GM23338 (cell line): Measurements from ENCODE around the gene TOMM40. TPM values are rescaled to one million over a fixed set of nuclear protein-coding genes. Genes with fewer than 3 reads are reported as not detected.

Experiments used
- ATAC-seq: fragments of 200-7000 bp; cut with Tn5 transposase; 3 replicates; pipeline ENCODE4 v1.9.1; 2020
- DNase-seq: peaks from one replicate; pipeline ENCODE4 v3.0.0-alpha.2; 2015; ENCODE audit warnings: low spot score
- H2AFZ ChIP-seq: fragments of 200-600 bp; sonication (generic); 2 replicates; pipeline ENCODE4 v1.8.0; 2016; ENCODE audit warnings: antibody characterized with exemption, mild to moderate bottlenecking, moderate library complexity
- H3F3A ChIP-seq: fragments of 200-600 bp; sonication (generic); replicated peaks from 2 replicates; pipeline ENCODE4 v1.8.0; 2017; ENCODE audit warnings: antibody characterized with exemption, mixed run types, low read depth
- H3K27ac ChIP-seq: fragments of 200-600 bp; sonication (generic); 2 replicates; pipeline ENCODE4 v1.6.1; 2016; ENCODE audit warnings: low read depth
- H3K27me3 ChIP-seq: fragments of 200-600 bp; sonication (generic); 2 replicates; pipeline ENCODE4 v1.8.0; 2016; ENCODE audit warnings: mild to moderate bottlenecking, mixed run types, moderate library complexity; ENCODE audit not compliant: insufficient read depth
- H3K36me3 ChIP-seq: fragments of 200-600 bp; sonication (generic); 2 replicates; pipeline ENCODE4 v1.8.0; 2016; ENCODE audit warnings: mild to moderate bottlenecking; ENCODE audit not compliant: insufficient read depth
- H3K4me1 ChIP-seq: fragments of 200-600 bp; sonication (generic); 2 replicates; pipeline ENCODE4 v1.8.0; 2016; ENCODE audit warnings: mild to moderate bottlenecking, moderate library complexity; ENCODE audit not compliant: insufficient read depth
- H3K4me2 ChIP-seq: fragments of 200-600 bp; sonication (generic); 2 replicates; pipeline ENCODE4 v1.7.1; 2017; ENCODE audit warnings: mixed run types
- H3K4me3 ChIP-seq: fragments of 200-600 bp; sonication (generic); 2 replicates; pipeline ENCODE4 v1.6.1; 2016; ENCODE audit warnings: mixed run types
- H3K79me2 ChIP-seq: fragments of 200-600 bp; sonication (generic); replicated peaks from 2 replicates; pipeline ENCODE4 v1.8.0; 2017; ENCODE audit warnings: mild to moderate bottlenecking; ENCODE audit not compliant: insufficient read depth
- H3K9me2 ChIP-seq: fragments of 200-600 bp; sonication (generic); 2 replicates; pipeline ENCODE4 v1.8.0; 2017; ENCODE audit not compliant: insufficient read depth
- H4K20me1 ChIP-seq: fragments of 200-600 bp; sonication (generic); replicated peaks from 2 replicates; pipeline ENCODE4 v1.8.0; 2017; ENCODE audit warnings: mild to moderate bottlenecking; ENCODE audit not compliant: insufficient read depth
- H3K27ac Mint-ChIP-seq: 2 replicates; pipeline ENCODE4 v1.8.0; 2020; ENCODE audit warnings: inconsistent platforms, mild to moderate bottlenecking, moderate library complexity, mixed read lengths
- H3K27me3 Mint-ChIP-seq: 3 replicates; pipeline ENCODE4 v1.8.0; 2022; ENCODE audit warnings: low read depth, mild to moderate bottlenecking, moderate library complexity, mixed read lengths, inconsistent platforms; ENCODE audit not compliant: insufficient read depth, poor library complexity
- H3K36me3 Mint-ChIP-seq: 3 replicates; pipeline ENCODE4 v1.8.0; 2021; ENCODE audit warnings: low read depth, mild to moderate bottlenecking, inconsistent platforms, moderate library complexity, mixed read lengths
- H3K4me1 Mint-ChIP-seq: 3 replicates; pipeline ENCODE4 v1.8.0; 2020; ENCODE audit warnings: mild to moderate bottlenecking, inconsistent platforms, mixed read lengths
- H3K4me3 Mint-ChIP-seq: 3 replicates; pipeline ENCODE4 v1.8.0; 2021; ENCODE audit warnings: moderate library complexity, mild to moderate bottlenecking, inconsistent platforms, mixed read lengths
- H3K9me3 Mint-ChIP-seq: 3 replicates; pipeline ENCODE4 v1.8.0; 2020; ENCODE audit warnings: moderate library complexity, mild to moderate bottlenecking, inconsistent platforms, mixed read lengths
- CREB1 ChIP-seq: fragments of 250-450 bp; sonication (Bioruptor Pico); IDR thresholded peaks from 2 replicates; pipeline ENCODE4 v1.5.0; 2020; ENCODE audit warnings: low read depth, mild to moderate bottlenecking, moderate library complexity
- EZH2 ChIP-seq: fragments of 200-600 bp; sonication (generic); IDR thresholded peaks from one replicate; pipeline ENCODE4 v1.8.0; 2017; ENCODE audit warnings: antibody characterized with exemption, mild to moderate bottlenecking, low read depth; ENCODE audit not compliant: unreplicated experiment
- EZH2phosphoT487 ChIP-seq: fragments of 200-600 bp; sonication (generic); IDR thresholded peaks from one replicate; pipeline ENCODE4 v1.8.1; 2018; ENCODE audit warnings: antibody characterized with exemption; ENCODE audit not compliant: unreplicated experiment
- JUNB ChIP-seq: IDR thresholded peaks from one replicate; pipeline ENCODE4 v1.6.1; 2016; ENCODE audit warnings: antibody characterized with exemption; ENCODE audit not compliant: unreplicated experiment
- POLR2AphosphoS5 ChIP-seq: IDR thresholded peaks from 2 replicates; pipeline ENCODE4 v1.6.1; 2016; ENCODE audit warnings: antibody characterized with exemption, low read depth
- STAT1 ChIP-seq: IDR thresholded peaks from one replicate; pipeline ENCODE4 v1.6.1; 2016; ENCODE audit warnings: antibody characterized with exemption; ENCODE audit not compliant: unreplicated experiment
- ZNF331 ChIP-seq: fragments of 250-450 bp; sonication (Bioruptor Pico); IDR thresholded peaks from 2 replicates; pipeline ENCODE4 v1.5.0; 2020; ENCODE audit warnings: low read depth, mild to moderate bottlenecking, moderate library complexity
- polyA plus RNA-seq: library from polyadenylated mRNA; unstranded; fragments of >200 nt; fragmentation: Nextera tagmentation; extraction: Ambion mirVana; gene quantifications from 2 replicates; pipeline ENCODE4 v1.2.1, GENCODE V29; 2016
- total RNA-seq: library from RNA; depleted of rRNA; stranded (reverse); fragments of >200 nt; shearing (Covaris generic); gene quantifications from 2 replicates; pipeline ENCODE4 v1.2.3, GENCODE V29; 2014
- TF ChIP-seq, protein P1 (sequence below), 2 experiments: fragments of 200-600 bp in 1 of 2; sonication (generic) in 1 of 2; conservative IDR thresholded peaks; 2 replicates each; pipeline versions ENCODE4 v1.5.1 to v1.6.1; 2016 to 2017; ENCODE audit warnings: antibody characterized with exemption in 2 of 2, low read depth in 2 of 2, mild to moderate bottlenecking in 2 of 2, moderate library complexity in 1 of 2
- TF ChIP-seq, protein P2 (sequence below): IDR thresholded peaks from 2 replicates; pipeline ENCODE4 v1.6.1; 2016; ENCODE audit warnings: antibody characterized with exemption
- TF ChIP-seq, protein P3 (sequence below): fragments of 250-450 bp; sonication (Bioruptor Pico); IDR thresholded peaks from 2 replicates; pipeline ENCODE4 v1.5.0; 2020; ENCODE audit warnings: mild to moderate bottlenecking, moderate library complexity
- TF ChIP-seq, protein P4 (sequence below): IDR thresholded peaks from one replicate; pipeline ENCODE4 v1.6.1; 2018; ENCODE audit warnings: antibody characterized with exemption; ENCODE audit not compliant: unreplicated experiment

Gene TOMM40
- total and polyA plus RNA-seq, 2 experiments from 2014 or later, result 142 to 273 TPM

DNA sequence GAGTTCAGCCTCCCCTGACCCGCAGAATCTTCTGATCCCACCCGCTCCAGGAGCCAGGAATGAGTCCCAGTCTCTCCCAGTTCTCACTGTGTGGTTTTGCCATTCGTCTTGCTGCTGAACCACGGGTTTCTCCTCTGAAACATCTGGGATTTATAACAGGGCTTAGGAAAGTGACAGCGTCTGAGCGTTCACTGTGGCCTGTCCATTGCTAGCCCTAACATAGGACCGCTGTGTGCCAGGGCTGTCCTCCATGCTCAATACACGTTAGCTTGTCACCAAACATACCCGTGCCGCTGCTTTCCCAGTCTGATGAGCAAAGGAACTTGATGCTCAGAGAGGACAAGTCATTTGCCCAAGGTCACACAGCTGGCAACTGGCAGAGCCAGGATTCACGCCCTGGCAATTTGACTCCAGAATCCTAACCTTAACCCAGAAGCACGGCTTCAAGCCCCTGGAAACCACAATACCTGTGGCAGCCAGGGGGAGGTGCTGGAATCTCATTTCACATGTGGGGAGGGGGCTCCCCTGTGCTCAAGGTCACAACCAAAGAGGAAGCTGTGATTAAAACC, 13.5 kb downstream of the TOMM40 start (continued):
- TF ChIP-seq, protein P1, sequence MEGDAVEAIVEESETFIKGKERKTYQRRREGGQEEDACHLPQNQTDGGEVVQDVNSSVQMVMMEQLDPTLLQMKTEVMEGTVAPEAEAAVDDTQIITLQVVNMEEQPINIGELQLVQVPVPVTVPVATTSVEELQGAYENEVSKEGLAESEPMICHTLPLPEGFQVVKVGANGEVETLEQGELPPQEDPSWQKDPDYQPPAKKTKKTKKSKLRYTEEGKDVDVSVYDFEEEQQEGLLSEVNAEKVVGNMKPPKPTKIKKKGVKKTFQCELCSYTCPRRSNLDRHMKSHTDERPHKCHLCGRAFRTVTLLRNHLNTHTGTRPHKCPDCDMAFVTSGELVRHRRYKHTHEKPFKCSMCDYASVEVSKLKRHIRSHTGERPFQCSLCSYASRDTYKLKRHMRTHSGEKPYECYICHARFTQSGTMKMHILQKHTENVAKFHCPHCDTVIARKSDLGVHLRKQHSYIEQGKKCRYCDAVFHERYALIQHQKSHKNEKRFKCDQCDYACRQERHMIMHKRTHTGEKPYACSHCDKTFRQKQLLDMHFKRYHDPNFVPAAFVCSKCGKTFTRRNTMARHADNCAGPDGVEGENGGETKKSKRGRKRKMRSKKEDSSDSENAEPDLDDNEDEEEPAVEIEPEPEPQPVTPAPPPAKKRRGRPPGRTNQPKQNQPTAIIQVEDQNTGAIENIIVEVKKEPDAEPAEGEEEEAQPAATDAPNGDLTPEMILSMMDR (conservative IDR thresholded peaks at IDR 0.05; ENCODE audit: low read depth in 2 of 2), result peak; percentile 73 to 74

DNA sequence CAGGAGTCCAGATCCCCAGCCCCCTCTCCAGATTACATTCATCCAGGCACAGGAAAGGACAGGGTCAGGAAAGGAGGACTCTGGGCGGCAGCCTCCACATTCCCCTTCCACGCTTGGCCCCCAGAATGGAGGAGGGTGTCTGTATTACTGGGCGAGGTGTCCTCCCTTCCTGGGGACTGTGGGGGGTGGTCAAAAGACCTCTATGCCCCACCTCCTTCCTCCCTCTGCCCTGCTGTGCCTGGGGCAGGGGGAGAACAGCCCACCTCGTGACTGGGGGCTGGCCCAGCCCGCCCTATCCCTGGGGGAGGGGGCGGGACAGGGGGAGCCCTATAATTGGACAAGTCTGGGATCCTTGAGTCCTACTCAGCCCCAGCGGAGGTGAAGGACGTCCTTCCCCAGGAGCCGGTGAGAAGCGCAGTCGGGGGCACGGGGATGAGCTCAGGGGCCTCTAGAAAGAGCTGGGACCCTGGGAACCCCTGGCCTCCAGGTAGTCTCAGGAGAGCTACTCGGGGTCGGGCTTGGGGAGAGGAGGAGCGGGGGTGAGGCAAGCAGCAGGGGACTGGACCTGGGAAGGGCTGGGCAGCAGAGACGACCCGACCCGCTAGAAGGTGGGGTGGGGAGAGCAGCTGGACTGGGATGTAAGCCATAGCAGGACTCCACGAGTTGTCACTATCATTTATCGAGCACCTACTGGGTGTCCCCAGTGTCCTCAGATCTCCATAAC, 14.5 kb downstream of the TOMM40 start, which contains the start of gene APOE:
Gene APOE, plus strand, starts transcription at position 360 of the 724 bp plus-strand sequence. CDS start 829 bp downstream, outside the sequence.
- DNase-seq, result peak; percentile 91
- Histone ChIP-seq H3K4me1 (peaks cover 17% of the 10 kb centered on the region), H3K4me2 (peak within 1 kb of the TSS; percentile 92), H3K27me3 (no peaks in the 10 kb centered on the region), H3K79me2 (peaks cover 17% of the 10 kb centered on the region), H3K9me2 (no peaks in the 10 kb centered on the region), H3K4me3 (peak within 1 kb of the TSS; percentile 95), H4K20me1 (no peaks in the 10 kb centered on the region; the same call in 1 of the 2 replicates), H2AFZ (peak within 1 kb of the TSS; percentile 38; the same call in 1 of the 2 replicates), H3F3A (peaks cover 58% of the 10 kb centered on the region), H3K36me3 (peaks cover 30% of the 10 kb centered on the region), H3K27ac (peak within 1 kb of the TSS; percentile 99)
- H3K36me3 Mint-ChIP-seq, result peaks cover 63% of the 10 kb centered on the region
- H3K4me1 Mint-ChIP-seq, result peaks cover 22% of the 10 kb centered on the region
- H3K4me3 Mint-ChIP-seq, result peak within 1 kb of the TSS; percentile 97
- peaks cover 38% of the 10 kb centered on the region for H3K27me3 Mint-ChIP-seq
- peak; percentile 60 for ATAC-seq
- H3K27ac Mint-ChIP-seq, result peak within 1 kb of the TSS; percentile 98
- H3K9me3 Mint-ChIP-seq, result peaks cover 2% of the 10 kb centered on the region; the same call in 1 of the 3 replicates
- TF ChIP-seq CREB1 (CRISPR knock-in tag) (no peak), EZH2 (no peak), ZNF331 (CRISPR knock-in tag) (no peak), EZH2phosphoT487 (no peak), JUNB (no peak), POLR2AphosphoS5 (peak; percentile 98), STAT1 (no peak)
- TF ChIP-seq, protein P2, sequence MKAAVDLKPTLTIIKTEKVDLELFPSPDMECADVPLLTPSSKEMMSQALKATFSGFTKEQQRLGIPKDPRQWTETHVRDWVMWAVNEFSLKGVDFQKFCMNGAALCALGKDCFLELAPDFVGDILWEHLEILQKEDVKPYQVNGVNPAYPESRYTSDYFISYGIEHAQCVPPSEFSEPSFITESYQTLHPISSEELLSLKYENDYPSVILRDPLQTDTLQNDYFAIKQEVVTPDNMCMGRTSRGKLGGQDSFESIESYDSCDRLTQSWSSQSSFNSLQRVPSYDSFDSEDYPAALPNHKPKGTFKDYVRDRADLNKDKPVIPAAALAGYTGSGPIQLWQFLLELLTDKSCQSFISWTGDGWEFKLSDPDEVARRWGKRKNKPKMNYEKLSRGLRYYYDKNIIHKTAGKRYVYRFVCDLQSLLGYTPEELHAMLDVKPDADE, result no peak; the same call in none of the 2 replicates
- TF ChIP-seq, protein P3, sequence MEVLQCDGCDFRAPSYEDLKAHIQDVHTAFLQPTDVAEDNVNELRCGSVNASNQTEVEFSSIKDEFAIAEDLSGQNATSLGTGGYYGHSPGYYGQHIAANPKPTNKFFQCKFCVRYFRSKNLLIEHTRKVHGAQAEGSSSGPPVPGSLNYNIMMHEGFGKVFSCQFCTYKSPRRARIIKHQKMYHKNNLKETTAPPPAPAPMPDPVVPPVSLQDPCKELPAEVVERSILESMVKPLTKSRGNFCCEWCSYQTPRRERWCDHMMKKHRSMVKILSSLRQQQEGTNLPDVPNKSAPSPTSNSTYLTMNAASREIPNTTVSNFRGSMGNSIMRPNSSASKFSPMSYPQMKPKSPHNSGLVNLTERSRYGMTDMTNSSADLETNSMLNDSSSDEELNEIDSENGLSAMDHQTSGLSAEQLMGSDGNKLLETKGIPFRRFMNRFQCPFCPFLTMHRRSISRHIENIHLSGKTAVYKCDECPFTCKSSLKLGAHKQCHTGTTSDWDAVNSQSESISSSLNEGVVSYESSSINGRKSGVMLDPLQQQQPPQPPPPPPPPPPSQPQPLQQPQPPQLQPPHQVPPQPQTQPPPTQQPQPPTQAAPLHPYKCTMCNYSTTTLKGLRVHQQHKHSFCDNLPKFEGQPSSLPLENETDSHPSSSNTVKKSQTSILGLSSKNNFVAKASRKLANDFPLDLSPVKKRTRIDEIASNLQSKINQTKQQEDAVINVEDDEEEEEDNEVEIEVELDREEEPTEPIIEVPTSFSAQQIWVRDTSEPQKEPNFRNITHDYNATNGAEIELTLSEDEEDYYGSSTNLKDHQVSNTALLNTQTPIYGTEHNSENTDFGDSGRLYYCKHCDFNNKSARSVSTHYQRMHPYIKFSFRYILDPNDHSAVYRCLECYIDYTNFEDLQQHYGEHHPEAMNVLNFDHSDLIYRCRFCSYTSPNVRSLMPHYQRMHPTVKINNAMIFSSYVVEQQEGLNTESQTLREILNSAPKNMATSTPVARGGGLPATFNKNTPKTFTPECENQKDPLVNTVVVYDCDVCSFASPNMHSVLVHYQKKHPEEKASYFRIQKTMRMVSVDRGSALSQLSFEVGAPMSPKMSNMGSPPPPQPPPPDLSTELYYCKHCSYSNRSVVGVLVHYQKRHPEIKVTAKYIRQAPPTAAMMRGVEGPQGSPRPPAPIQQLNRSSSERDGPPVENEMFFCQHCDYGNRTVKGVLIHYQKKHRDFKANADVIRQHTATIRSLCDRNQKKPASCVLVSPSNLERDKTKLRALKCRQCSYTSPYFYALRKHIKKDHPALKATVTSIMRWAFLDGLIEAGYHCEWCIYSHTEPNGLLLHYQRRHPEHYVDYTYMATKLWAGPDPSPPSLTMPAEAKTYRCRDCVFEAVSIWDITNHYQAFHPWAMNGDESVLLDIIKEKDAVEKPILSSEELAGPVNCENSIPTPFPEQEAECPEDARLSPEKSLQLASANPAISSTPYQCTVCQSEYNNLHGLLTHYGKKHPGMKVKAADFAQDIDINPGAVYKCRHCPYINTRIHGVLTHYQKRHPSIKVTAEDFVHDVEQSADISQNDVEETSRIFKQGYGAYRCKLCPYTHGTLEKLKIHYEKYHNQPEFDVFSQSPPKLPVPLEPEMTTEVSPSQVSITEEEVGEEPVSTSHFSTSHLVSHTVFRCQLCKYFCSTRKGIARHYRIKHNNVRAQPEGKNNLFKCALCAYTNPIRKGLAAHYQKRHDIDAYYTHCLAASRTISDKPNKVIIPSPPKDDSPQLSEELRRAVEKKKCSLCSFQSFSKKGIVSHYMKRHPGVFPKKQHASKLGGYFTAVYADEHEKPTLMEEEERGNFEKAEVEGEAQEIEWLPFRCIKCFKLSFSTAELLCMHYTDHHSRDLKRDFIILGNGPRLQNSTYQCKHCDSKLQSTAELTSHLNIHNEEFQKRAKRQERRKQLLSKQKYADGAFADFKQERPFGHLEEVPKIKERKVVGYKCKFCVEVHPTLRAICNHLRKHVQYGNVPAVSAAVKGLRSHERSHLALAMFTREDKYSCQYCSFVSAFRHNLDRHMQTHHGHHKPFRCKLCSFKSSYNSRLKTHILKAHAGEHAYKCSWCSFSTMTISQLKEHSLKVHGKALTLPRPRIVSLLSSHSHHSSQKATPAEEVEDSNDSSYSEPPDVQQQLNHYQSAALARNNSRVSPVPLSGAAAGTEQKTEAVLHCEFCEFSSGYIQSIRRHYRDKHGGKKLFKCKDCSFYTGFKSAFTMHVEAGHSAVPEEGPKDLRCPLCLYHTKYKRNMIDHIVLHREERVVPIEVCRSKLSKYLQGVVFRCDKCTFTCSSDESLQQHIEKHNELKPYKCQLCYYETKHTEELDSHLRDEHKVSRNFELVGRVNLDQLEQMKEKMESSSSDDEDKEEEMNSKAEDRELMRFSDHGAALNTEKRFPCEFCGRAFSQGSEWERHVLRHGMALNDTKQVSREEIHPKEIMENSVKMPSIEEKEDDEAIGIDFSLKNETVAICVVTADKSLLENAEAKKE (CRISPR knock-in tag), result no peak
- TF ChIP-seq, protein P4, sequence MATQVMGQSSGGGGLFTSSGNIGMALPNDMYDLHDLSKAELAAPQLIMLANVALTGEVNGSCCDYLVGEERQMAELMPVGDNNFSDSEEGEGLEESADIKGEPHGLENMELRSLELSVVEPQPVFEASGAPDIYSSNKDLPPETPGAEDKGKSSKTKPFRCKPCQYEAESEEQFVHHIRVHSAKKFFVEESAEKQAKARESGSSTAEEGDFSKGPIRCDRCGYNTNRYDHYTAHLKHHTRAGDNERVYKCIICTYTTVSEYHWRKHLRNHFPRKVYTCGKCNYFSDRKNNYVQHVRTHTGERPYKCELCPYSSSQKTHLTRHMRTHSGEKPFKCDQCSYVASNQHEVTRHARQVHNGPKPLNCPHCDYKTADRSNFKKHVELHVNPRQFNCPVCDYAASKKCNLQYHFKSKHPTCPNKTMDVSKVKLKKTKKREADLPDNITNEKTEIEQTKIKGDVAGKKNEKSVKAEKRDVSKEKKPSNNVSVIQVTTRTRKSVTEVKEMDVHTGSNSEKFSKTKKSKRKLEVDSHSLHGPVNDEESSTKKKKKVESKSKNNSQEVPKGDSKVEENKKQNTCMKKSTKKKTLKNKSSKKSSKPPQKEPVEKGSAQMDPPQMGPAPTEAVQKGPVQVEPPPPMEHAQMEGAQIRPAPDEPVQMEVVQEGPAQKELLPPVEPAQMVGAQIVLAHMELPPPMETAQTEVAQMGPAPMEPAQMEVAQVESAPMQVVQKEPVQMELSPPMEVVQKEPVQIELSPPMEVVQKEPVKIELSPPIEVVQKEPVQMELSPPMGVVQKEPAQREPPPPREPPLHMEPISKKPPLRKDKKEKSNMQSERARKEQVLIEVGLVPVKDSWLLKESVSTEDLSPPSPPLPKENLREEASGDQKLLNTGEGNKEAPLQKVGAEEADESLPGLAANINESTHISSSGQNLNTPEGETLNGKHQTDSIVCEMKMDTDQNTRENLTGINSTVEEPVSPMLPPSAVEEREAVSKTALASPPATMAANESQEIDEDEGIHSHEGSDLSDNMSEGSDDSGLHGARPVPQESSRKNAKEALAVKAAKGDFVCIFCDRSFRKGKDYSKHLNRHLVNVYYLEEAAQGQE, result no peak
